HK-2 (cell line): ENCODE results near the gene AKT1S1.

Experiments
- DNase-seq: peaks from one replicate; pipeline ENCODE4 v3.0.0-alpha.2; 2018; ENCODE audit not compliant: unreplicated experiment

Gene AKT1S1

DNA sequence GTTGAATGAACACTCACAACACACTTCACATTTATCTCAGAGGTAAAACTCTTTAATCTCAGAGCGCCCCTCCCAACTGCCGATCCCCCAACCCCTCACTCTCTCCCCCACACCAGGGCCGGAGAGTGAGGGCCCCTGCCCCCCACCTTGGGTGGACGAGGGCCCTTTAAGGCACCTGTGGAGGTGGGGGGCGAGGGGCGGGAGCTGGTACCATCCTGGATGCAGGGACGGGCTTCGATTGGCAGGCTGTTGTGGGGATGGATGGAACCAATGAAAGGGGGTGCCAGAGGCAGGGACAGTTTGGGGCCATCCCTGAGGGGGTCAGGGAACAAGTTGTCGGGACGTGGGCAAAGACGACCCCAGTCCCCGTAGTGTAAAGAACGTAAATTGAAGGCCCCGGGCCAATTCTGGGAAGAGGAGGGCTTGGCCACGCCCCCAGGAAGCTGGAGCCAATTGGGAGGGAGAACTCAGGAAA is 8.1 kb downstream of the AKT1S1 start:
- no peak for DNase-seq

DNA sequence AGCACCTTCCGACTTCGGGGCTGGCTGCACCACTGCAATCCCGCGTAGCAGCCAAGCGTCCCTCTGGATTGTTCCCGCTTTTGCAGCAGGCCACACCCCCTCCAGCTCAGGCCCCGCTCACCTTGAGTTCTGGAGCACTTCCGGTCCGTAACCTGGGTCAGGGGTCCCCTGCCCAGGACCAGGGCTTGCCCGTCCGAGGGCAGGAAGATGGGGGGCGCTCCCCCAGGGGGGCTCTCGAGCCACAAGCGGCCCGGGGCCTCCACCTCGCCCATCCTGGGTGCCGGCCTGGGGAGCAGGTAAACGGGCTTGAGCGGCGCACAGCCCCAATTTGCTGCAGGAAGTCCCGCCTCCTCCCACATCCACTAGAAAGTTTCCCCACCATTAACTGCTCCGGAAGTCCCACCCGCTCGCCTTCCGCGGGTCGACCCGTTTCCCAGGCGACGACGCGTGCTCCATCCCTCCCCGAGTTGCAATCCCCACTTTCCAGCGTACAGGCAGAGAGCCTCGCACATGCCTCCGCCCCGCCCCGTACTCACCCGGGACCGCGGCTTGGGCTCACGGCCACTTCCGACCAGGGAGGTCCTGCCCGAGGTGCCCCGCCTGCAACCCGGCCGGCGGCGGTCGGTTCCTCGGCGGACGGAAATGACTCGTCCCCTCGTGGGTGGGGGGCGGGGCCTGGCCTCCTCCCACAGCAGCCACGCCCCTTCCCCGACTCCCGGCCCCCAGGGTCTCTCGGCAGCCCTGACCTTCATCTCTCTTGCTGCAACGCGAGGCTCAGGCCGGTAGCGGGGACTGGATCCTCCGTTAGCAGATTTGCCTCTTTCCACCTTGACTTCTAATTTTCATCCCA is 10.0 kb downstream of the AKT1S1 start, which contains the start of gene PNKP:
Gene PNKP (minus strand): TSS at position 644 of the 850 bp plus-strand sequence. CDS start 372 bp downstream, at position 272.
- peak; percentile 94 for DNase-seq

DNA sequence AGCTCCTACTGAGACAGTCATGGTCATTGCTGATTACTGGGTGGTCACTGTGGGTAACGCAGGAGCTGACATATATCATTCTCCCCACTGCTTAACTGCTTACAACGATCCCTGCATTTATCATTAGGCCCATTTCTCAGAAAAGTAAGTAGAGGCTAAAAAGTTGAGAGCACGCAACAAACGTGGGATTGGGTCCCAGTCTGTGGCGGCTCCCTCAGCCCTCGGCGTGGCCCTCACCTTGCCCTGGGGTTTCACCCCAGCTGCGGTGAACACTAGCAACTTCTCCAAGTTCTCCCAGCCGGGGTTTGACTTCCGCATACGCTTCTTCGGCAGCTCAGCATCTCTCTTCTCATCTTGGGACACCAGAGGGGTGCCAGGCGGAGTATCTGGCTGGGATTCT is 12.3 kb downstream of the AKT1S1 start:
- no peak for DNase-seq

DNA sequence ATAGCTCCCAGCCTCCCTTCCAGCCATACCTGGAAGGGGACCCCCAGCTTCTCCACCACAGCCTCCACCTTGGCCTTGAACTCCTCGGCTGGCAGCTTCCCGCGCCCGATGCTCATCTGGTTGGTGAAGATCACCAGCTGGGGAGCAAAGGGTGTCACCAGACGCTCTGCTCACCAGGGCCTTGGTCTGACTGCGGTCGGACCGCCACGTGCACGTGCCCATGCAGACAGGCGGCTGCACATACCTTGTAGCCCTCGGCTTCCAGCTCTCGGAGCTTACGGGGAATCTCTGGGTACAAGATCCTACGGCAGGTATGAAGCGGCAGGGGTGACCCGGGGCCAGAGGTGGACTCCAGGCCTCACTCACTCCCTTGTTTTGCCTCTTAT is 13.2 kb downstream of the AKT1S1 start:
- no peak for DNase-seq

DNA sequence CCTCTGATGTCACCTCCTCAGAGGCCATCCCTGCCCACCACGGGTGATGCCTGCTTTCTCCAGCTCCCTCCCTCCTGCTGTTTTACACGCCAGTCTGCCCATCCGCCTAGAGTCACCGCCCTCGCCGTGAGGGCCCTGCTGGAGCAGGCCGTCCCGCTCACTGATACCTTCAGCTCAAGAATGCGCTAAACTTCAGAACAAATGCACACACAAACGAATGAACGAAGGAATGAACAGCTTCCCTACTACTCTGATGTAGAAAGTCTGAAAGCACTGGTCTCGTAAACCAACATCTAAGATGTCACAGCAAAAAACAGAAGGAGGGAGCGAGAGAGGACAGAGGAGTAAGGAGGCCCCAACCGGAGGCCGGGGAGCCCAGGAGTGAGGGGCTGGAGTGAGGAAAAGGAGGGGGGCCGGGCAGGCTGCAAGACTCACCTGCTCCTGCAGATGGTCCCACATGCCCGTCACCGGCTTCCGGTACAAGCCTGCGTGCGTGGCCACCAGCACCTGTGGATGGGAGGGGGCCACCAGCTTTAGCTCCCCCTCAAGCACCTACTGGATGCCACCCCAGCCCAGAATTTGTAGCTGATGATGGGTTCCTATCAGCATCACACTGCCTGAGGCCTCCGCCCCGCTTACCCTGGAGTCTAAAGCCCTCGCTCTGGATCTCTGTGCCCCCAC is 13.8 kb downstream of the AKT1S1 start:
- DNase-seq = no peak

DNA sequence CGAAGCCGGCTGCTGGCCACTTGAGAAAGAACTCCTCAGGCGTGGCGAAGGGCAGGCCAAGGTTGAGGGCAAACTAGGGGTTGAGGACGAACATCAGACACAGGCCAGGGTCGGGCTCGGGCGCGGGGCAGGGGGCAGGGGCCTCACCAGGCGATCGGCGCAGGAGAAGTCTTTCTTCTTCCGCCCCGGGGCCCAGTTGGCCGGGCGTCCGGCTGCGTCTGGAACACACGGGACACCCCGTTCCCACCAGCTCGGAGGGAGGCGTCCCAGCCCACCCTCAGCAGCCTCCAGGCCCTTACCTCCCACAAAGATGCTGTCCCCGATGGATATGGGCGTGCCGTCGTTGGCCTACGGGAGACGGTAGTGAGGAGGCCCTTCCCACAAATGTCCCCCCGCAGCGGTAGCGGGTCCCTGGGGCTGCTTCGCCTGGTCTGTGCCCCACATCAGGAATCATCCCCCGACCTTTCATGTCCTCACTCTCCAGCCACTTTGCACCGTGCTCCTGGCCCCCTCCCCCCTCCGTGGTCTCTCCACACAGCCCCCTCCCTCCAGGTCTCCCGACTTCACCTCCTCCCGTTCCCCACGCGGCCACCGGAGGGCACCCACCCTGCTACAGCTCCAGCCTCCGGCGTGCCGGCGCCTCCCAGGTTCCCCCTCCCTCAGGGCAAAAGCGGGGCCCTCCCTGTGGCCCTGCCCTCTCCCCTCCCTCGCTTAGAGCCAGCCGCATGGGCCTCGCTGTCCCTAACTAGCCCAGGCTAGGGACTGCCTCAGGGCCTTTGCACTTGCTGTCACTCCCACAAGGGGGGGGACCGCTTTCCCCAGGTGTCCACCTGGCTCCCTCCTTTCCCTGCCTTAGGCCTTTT is 14.5 kb downstream of the AKT1S1 start:
- DNase-seq = no peak

DNA sequence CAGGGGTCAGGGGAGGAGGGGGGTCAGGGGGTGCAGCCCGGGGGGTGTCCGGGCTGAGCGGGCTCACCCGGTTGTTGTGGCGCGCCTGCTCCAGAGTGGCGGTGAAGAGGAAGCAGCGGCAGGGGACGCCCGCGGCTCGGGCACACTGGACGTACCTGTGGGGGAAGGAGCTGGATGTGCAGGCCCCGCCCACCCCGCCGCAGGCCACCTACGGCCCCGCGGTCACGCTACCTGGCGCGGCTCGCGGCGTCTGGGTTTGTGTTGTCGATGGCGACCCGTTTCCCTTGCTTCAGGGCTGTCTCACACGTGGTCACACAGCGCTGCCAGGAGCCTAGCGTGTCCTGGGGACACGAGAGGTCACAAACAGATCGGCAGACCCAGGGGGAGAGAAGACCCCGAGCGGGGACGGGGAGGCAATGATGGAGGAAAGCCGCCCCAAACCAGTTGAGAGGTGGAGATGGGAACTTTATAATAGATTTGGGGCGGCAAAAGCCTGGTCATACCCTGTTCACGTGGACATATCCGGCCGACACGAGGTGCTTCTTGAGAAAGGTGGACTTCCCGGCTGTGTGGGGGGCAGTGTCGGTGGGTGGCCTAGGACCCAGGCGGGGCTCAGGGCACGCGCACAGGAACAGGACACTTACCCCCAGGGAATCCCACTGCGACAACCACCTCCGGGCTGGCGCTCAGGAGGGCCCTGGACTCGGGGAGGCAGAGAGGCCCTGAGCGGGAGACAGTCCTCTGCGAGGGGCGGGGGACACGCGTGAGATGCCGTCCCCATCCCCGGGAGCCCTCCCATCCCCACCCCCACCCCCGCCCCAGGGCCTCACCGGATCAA is 15.4 kb downstream of the AKT1S1 start:
- DNase-seq = no peak

DNA sequence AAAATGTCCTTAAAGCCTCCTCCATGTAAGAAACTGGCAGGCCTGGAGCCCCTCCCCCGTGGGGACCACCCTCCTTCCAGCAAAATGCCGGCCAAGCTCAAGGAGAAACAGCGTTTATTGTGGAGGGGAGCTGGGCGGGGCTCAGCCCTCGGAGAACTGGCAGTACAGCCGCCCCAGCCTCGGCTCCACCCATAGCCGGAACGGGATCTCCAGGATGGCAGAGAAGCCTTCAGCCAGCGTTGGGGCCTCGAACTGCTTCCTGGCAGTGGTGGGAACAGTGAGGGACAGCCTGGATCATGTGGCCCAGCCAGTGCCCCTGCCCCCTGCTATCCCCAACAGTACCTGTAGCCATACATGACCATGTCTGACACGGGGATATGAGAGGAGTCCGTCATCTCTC is 16.0 kb downstream of the AKT1S1 start:
- DNase-seq = no peak

DNA sequence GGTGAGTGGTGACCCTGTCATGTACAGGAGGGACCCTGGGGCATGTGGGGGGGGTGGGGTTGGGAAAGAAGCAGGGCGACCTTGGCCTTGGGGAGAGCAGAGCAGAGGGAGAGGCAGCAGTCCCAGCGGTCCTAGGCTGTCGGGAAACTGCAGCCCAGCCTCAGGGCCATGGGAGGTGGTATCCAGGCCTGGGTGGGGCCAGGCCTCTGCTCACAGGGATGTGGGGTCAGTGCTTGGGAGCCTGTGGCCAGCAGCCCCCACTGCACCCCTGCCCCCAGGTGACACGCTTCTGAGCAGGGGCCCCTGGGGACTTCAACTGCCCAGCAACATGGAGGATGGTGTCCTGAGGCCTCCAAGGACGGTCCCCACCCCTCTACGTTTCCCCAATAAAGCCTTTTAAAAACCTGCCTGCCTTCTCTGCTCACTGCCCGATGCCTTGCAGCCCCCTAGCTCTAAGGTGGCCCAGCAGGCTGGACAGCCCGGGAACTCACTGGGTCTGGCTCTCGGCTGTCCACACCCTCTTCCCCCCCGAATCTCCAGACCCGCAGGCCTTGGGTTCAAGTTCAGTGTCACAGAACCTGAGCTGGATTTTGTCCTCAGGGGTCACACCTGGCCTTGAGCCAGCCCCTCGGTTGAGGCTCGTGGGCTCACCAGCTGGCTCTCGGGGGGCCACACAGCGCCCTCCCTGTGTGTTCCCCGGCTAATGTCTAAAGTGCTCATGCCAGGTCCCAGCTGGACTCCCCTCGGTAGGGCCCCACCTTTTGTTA is 16.6 kb downstream of the AKT1S1 start:
- no peak for DNase-seq

DNA sequence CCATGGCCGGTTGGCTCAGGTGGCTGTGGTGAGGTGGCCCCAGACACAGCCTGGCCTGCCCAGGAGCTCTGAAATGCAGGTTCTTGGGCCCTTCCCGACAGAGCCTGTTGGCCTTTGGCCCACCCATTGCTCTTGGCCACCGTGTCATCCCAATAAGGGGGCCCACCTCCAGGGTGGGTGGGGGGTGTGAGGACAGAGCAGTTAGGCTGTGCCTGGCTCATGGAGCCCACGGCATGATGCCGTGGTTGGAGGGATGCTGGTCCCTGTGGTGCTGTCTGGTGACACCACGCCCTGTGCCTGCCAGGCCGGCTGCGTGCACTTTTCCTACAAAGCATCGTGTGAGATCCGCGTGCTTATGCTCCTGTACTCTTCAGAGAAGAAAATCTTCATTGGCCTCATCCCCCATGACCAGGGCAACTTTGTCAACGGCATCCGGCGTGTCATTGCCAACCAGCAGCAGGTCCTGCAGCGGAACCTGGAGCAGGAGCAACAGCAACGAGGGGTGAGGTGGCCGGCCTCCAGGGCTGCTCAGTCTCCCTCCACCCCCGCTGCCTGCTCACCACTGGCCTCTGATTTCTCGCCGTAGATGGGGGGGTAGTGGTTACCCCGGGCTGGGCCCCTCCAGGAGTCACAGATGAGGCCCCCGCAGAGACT is 17.3 kb downstream of the AKT1S1 start:
- DNase-seq = no peak

DNA sequence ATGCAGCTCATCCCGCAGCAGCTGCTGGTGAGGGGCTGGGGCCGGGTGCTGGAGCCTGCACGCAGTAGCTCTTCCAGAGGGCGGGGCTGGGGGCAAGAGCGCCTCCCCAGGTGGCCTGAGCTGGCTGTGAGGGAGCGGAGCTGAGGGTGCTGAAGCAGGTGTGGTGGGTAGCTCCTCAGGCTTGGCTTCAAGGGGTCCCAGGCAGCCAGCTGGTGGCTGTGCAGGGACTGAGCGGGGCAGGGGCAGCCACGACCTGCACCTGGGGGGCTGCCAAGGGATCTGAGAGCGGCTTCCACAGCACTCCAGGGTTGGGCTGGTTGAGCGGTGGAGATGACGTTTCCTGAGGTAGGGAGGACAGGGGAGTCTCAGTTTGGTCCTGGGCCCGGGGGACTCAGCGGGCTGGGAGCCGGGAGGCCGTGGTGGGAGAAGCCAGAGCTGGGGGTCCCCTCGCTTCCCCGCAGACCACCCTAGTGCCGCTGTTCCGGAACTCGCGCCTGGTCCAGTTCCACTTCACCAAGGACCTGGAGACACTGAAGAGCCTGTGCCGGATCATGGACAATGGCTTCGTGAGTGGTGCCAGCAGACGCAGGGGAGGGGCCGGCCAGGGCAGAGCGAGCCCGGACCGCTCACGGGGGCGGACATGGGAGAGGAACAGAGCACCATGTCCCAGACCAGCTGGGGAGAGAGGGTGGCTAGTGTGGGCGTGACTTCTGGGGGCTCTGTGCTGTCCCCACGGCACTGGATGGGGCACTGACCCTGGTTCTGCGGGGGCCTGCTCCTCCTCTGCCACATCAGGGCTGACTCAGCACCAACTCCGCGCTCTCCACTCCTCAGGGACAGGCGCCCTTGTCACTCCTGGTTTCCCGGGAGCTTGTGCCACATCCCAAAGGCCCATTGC is 18.8 kb downstream of the AKT1S1 start:
- DNase-seq = peak; percentile 48

DNA sequence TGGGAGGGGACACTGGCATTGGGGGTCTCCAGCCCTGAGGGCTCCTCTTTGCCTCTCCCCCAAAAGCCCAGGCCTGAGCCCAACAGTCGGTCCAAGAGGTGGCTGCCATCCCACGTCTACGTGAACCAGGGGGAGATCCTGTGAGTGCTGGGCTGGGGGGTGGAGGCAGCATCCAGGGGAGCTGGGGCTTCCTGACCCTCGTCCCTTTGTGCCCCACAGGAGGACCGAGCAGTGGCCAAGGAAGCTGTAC is 19.4 kb downstream of the AKT1S1 start:
- no peak for DNase-seq

DNA sequence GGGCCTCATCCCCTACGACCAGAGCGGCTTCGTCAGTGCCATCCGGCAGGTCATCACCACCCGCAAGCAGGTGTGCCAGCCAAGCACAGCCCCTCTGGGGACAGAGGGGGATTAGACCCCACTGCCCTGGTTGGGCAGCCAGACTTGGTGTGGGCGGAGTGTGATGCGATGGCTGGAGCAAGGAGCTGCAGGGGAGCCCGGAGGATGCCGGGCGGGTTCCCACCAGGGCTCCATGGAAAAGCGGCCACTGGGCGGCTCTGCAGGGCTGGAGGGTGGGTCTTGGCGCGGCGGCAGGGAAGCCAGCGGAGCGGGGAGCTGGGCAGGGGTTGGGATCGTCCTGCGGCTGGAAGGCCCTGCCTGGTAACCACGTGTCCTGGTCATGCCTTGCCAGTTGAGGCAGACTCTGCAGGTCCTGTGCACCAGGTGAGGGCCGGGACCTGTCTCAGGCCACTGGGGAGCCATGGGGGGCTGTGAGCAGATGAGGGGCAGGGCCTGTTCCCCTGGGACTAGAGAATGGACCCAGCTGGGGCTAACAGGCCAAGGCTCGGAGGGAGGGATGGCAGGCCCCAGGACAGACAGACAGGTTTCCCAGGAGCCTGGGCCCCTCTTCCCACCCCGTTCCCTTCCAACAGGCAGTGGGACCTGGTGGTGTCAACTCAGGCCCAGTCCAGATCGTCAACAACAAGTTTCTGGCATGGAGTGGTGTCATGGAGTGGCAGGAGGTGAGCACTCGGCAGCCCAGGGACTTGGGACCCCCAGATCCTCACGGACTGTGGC is 19.9 kb downstream of the AKT1S1 start:
- DNase-seq = peak; percentile 30

DNA sequence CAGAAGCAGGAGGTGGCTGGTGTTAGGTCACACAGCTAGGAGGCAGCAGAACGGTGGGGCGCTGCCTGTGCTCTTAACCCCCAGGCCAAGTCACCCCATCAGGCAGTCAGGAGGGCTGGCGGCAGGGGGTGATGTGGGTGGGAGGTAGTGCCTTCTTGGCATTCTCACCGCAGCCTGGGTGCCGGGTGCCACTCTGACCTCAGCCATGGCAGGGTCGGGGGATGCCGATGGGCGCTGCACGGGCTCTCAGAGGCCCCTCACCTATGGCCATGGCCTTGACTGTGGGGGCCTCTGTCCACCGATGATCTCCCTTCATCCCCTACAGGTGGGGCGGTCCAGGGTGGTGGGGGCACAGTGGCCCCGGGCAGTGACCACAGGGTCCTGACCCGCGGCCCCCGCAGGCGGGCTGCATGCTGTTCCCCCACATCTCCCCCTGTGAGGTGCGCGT is 20.6 kb downstream of the AKT1S1 start:
- DNase-seq = no peak

DNA sequence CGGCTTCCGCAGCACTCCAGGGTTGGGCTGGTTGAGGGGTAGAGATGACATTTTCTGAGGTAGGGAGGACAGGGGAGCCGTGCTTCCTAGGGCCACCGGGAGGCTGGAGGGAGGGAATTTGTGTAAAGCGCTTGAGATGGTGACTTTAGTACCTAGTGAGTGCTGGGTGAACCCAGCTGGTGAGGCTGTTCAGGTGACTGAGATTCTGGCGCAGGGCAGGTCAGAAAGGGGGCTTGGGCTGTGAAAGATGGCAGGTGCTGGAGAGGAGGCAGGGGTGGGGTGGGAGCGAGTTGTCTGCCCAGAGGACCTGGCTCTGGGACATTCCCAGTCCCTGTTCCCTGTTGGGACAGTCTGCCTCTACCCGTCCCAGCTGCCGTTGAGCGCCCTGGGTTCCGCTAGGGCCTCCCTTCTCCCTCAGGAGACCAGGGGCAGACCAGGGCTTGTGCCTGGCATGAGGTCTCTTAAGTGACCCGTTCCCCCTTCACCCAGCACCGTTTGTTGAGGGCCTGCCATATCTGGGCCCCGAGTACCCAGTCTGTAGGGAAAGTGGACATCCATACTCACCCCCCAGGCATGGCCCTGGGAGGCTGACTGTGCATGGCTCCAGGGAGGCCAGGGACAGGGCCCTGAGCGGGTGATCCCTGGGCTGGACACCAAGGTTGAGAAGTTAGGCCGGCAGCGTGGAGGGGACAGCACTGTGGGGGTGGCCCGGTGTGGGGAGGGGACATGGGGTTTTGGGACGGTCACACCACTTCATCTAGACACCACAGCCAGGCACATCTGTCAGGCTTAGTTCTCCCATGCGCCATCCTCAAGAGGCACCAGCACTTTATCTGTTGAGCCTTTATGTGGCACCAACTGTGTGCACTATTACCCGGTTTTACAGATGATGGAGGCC is 21.2 kb downstream of the AKT1S1 start:
- DNase-seq = peak; percentile 34

DNA sequence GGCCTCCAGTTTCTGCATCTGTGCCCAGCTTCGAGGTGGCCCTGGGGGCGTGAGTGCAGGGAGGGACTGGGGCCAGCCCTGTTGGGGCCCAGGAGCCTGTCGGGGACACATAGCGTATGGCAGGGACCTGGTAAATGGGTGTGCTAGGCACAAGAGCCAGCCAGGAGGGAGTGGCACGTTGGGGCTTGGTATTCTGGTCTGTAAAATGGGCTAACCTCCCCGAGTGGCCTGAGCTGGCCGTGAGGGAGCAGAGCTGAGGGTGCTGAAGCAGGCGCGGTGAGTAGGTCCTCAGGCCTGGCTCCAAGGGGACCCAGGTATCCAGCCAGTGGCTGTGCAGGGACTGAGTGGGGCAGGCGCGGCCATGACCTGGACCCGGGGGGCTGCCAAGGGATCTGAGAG is 21.9 kb downstream of the AKT1S1 start:
- peak; percentile 26 for DNase-seq
